RCC 7860 (cell line): Measurements from ENCODE around the gene RBBP8NL.

Experiments
- DNase-seq: peaks from one replicate; pipeline ENCODE4 v3.0.0-alpha.2; 2015; ENCODE audit warnings: low spot score
- FAIRE-seq: peaks from 2 replicates; lab custom pipeline; 2012; peaks lifted over from hg19 to GRCh38; lab: Jason Lieb, UNC

Gene RBBP8NL

GRCh38 chr20:62408640-62409039 is 18.7 kb downstream of the RBBP8NL start:
- no peak for DNase-seq
- FAIRE-seq: no peak

GRCh38 chr20:62408055-62408454 is 19.3 kb downstream of the RBBP8NL start:
- FAIRE-seq (no peak), DNase-seq (no peak)

GRCh38 chr20:62407221-62407992 is 19.9 kb downstream of the RBBP8NL start, which contains the start of gene CABLES2:
Gene CABLES2, minus strand, starts transcription at chr20:62407285. Its CDS starts 9 bp downstream, at chr20:62407276.
- FAIRE-seq: no peak
- peak; percentile 82 for DNase-seq

GRCh38 chr20:62406635-62407176 is 20.6 kb downstream of the RBBP8NL start:
- DNase-seq: no peak
- no peak for FAIRE-seq

- DNase-seq (no peak), FAIRE-seq (no peak)
These were observed 21.3 kb downstream of the RBBP8NL start for GRCh38 chr20:62405981-62406513.

- DNase-seq: no peak
- no peak for FAIRE-seq
These were observed 22.0 kb downstream of the RBBP8NL start for GRCh38 chr20:62405108-62405980.

- FAIRE-seq: no peak
- no peak for DNase-seq
These were observed 22.6 kb downstream of the RBBP8NL start for GRCh38 chr20:62404761-62405107.

- DNase-seq: no peak
- no peak for FAIRE-seq
These were observed 23.1 kb downstream of the RBBP8NL start for GRCh38 chr20:62404112-62404665.

GRCh38 chr20:62403331-62403730 is 24.0 kb downstream of the RBBP8NL start:
- no peak for DNase-seq
- FAIRE-seq: no peak

GRCh38 chr20:62402456-62403150 is 24.7 kb downstream of the RBBP8NL start:
- DNase-seq (no peak), FAIRE-seq (no peak)

- DNase-seq (no peak), FAIRE-seq (no peak)
These were observed 26.0 kb downstream of the RBBP8NL start for GRCh38 chr20:62401331-62401779.

- FAIRE-seq (no peak), DNase-seq (no peak)
These were observed 26.8 kb downstream of the RBBP8NL start for GRCh38 chr20:62400541-62400940.

GRCh38 chr20:62400021-62400420 is 27.3 kb downstream of the RBBP8NL start:
- DNase-seq (no peak), FAIRE-seq (no peak)

GRCh38 chr20:62398120-62398821 is 29.1 kb downstream of the RBBP8NL start:
- no peak for DNase-seq
- no peak for FAIRE-seq

GRCh38 chr20:62396367-62397239 is 30.7 kb downstream of the RBBP8NL start:
- DNase-seq (no peak), FAIRE-seq (no peak)

GRCh38 chr20:62395311-62396242 is 31.8 kb downstream of the RBBP8NL start:
- FAIRE-seq (no peak), DNase-seq (no peak)
